HG02870 (cell line): Measurements from ENCODE around the gene TSC1.
"Not testable (repeated sequence)": the region's sequence is repeated elsewhere in the genome, so short reads cannot be mapped to it uniquely, and the experiment has no call there.

Experiments used
- ATAC-seq: cut with Tn5 transposase; IDR thresholded peaks from one replicate; pipeline ENCODE4 v1.9.1; 2021; ENCODE audit warnings: mild to moderate bottlenecking, moderate library complexity; ENCODE audit not compliant: unreplicated experiment

Gene TSC1

GRCh38 chr9:132944294-132945185 is at the start of gene TSC1:
TSC1 (minus strand) TSS chr9:132944616; CDS start chr9:132928872, 15,744 bp downstream.
- ATAC-seq, result peak; percentile 64

- ATAC-seq, result no peak
These were observed 49.1 kb upstream of the TSC1 start for GRCh38 chr9:132993511-132993939.

- ATAC-seq, result no peak
These were observed 47.2 kb upstream of the TSC1 start for GRCh38 chr9:132991351-132992300.

GRCh38 chr9:132990781-132991180 is 46.4 kb upstream of the TSC1 start:
- no peak for ATAC-seq

- ATAC-seq, result not testable (repeated sequence)
These were observed 45.7 kb upstream of the TSC1 start for GRCh38 chr9:132989998-132990557.

- no peak for ATAC-seq
These were observed 45.1 kb upstream of the TSC1 start for GRCh38 chr9:132989414-132989996.

- no peak for ATAC-seq
These were observed 44.5 kb upstream of the TSC1 start for GRCh38 chr9:132989014-132989310.

- ATAC-seq, result no peak
These were observed 44.0 kb upstream of the TSC1 start for GRCh38 chr9:132988244-132989013.

GRCh38 chr9:132986640-132987620 is 42.5 kb upstream of the TSC1 start:
- no peak for ATAC-seq

- ATAC-seq, result no peak
These were observed 41.7 kb upstream of the TSC1 start for GRCh38 chr9:132986114-132986513.

- no peak for ATAC-seq
These were observed 41.1 kb upstream of the TSC1 start for GRCh38 chr9:132985489-132985888.

GRCh38 chr9:132985071-132985350 is 40.6 kb upstream of the TSC1 start:
- no peak for ATAC-seq

GRCh38 chr9:132984202-132985070 is 40.0 kb upstream of the TSC1 start:
- ATAC-seq, result no peak

GRCh38 chr9:132983491-132984201 is 39.2 kb upstream of the TSC1 start:
- ATAC-seq, result no peak

GRCh38 chr9:132982458-132982857 is 38.0 kb upstream of the TSC1 start:
- no peak for ATAC-seq

GRCh38 chr9:132980157-132980556 is 35.7 kb upstream of the TSC1 start:
- ATAC-seq, result no peak

GRCh38 chr9:132978451-132979131 is 34.2 kb upstream of the TSC1 start, which contains the start of gene GFI1B:
GFI1B (plus strand) TSS chr9:132978694; CDS start chr9:132986679, 7,985 bp downstream.
- ATAC-seq, result no peak
